OCI-LY3 (cell line): Measurements from ENCODE around the gene LCE3E.

Experiments used
- H2AFZ ChIP-seq: fragments of 200-600, 300-600 bp; shearing (Covaris generic); 2 replicates; pipeline ENCODE4 v1.6.0; 2014; ENCODE audit warnings: antibody characterized with exemption, low read depth, low read length
- H3K27ac ChIP-seq: fragments of 200-600, 300-600 bp; sonication (generic); 2 replicates; pipeline ENCODE4 v1.5.1; 2014; ENCODE audit warnings: mild to moderate bottlenecking, low read length, moderate library complexity, mixed read lengths
- H3K27me3 ChIP-seq: fragments of 200-600, 300-600 bp; sonication (generic); 2 replicates; pipeline ENCODE4 v1.6.1; 2014; ENCODE audit warnings: low read depth, low read length, mixed read lengths
- H3K36me3 ChIP-seq: fragments of 200-600, 300-600 bp; sonication (generic); replicated peaks from 2 replicates; pipeline ENCODE3; 2014; ENCODE audit warnings: low read depth, low read length, mixed read lengths
- H3K4me1 ChIP-seq: fragments of 300-600, 200-600 bp; sonication (generic); 2 replicates; pipeline ENCODE4 v1.6.1; 2014; ENCODE audit warnings: low read length, mixed read lengths
- H3K4me2 ChIP-seq: fragments of 200-600, 300-600 bp; sonication (generic); 2 replicates; pipeline ENCODE4 v1.6.1; 2014; ENCODE audit warnings: low read length, mixed read lengths
- H3K4me3 ChIP-seq: fragments of 300-600, 200-600 bp; sonication (generic); 2 replicates; pipeline ENCODE4 v1.5.1; 2014; ENCODE audit warnings: antibody characterized with exemption, mild to moderate bottlenecking, low read length, moderate library complexity
- H3K79me2 ChIP-seq: fragments of 300-600, 200-600 bp; shearing (Covaris generic); 2 replicates; pipeline ENCODE4 v1.6.1; 2014; ENCODE audit warnings: mild to moderate bottlenecking, low read length, mixed read lengths
- H3K9ac ChIP-seq: fragments of 300-600, 200-600 bp; shearing (Covaris generic); 2 replicates; pipeline ENCODE4 v1.6.0; 2014; ENCODE audit warnings: mild to moderate bottlenecking, low read length, moderate library complexity
- H3K9me3 ChIP-seq: fragments of 200-600, 300-600 bp; shearing (Covaris generic); 2 replicates; pipeline ENCODE4 v1.6.1; 2014; ENCODE audit warnings: low read length, mixed read lengths; ENCODE audit not compliant: insufficient read depth
- H4K20me1 ChIP-seq: fragments of 200-600, 300-600 bp; sonication (generic); 2 replicates; pipeline ENCODE4 v1.6.1; 2016; ENCODE audit warnings: low read length, mixed read lengths; ENCODE audit not compliant: insufficient read depth
- CTCF ChIP-seq: fragments of 200-600, 300-600 bp; sonication (generic); IDR thresholded peaks from 2 replicates; pipeline ENCODE4 v1.5.1; 2014; ENCODE audit warnings: antibody characterized with exemption, low read length, low read depth
- EZH2phosphoT487 ChIP-seq: fragments of 200-600 bp; shearing (Covaris generic); IDR thresholded peaks from 2 replicates; pipeline ENCODE4 v1.6.1; 2018; ENCODE audit warnings: antibody characterized with exemption, mixed run types, low read depth

LCE3E gene

GRCh38 chr1:152543820-152544219, 22.8 kb downstream of the LCE3E start:
- Histone ChIP-seq H4K20me1 (no peaks in the 10 kb centered on the region), H3K27ac (no peak overlapping the region), H2AFZ (no peak overlapping the region), H3K36me3 (no peaks in the 10 kb centered on the region), H3K4me3 (no peak overlapping the region), H3K4me2 (no peak overlapping the region), H3K27me3 (no peaks in the 10 kb centered on the region; the same call in 1 of the 2 replicates), H3K79me2 (no peaks in the 10 kb centered on the region), H3K9ac (no peak overlapping the region), H3K4me1 (no peaks in the 10 kb centered on the region), H3K9me3 (no peaks in the 10 kb centered on the region)
- TF ChIP-seq EZH2phosphoT487 (no peak), CTCF (peak; percentile 35; the same call in 1 of the 2 replicates)

- peaks cover 8% of the 10 kb centered on the region for H3K27me3 ChIP-seq
- H4K20me1 ChIP-seq: no peaks in the 10 kb centered on the region
- no peaks in the 10 kb centered on the region for H3K9me3 ChIP-seq
Observed at GRCh38 chr1:152539901-152540300, 26.7 kb downstream of the LCE3E start.

GRCh38 chr1:152537496-152537895, 29.1 kb downstream of the LCE3E start:
- H3K9ac ChIP-seq: no peak overlapping the region
- H3K4me2 ChIP-seq: no peak overlapping the region
- peaks cover 8% of the 10 kb centered on the region for H3K27me3 ChIP-seq
- H3K4me1 ChIP-seq: no peaks in the 10 kb centered on the region
- no peaks in the 10 kb centered on the region for H3K36me3 ChIP-seq
- no peaks in the 10 kb centered on the region for H3K9me3 ChIP-seq
- no peak overlapping the region for H2AFZ ChIP-seq
- H3K4me3 ChIP-seq: no peak overlapping the region
- TF ChIP-seq CTCF (no peak), EZH2phosphoT487 (no peak)
- no peaks in the 10 kb centered on the region for H4K20me1 ChIP-seq
- H3K79me2 ChIP-seq: no peaks in the 10 kb centered on the region
- H3K27ac ChIP-seq: no peak overlapping the region

More at GRCh38 chr1:152539901-152540300, 26.7 kb downstream of the LCE3E start:
- no peak for TF ChIP-seq CTCF
- no peak for TF ChIP-seq EZH2phosphoT487
- Histone ChIP-seq H3K27ac (no peak overlapping the region), H3K36me3 (no peaks in the 10 kb centered on the region), H2AFZ (no peak overlapping the region), H3K9ac (no peak overlapping the region), H3K4me2 (no peak overlapping the region), H3K4me1 (no peaks in the 10 kb centered on the region), H3K4me3 (no peak overlapping the region), H3K79me2 (no peaks in the 10 kb centered on the region)

- no peak overlapping the region for H3K9ac ChIP-seq
- no peaks in the 10 kb centered on the region for H4K20me1 ChIP-seq
- H3K79me2 ChIP-seq: no peaks in the 10 kb centered on the region
- H3K9me3 ChIP-seq: peaks cover 6% of the 10 kb centered on the region; the same call in 1 of the 2 replicates
- no peak overlapping the region for H2AFZ ChIP-seq
- no peaks in the 10 kb centered on the region for H3K36me3 ChIP-seq
- H3K4me1 ChIP-seq: no peaks in the 10 kb centered on the region
- H3K27me3 ChIP-seq: peaks cover 8% of the 10 kb centered on the region
- H3K4me3 ChIP-seq: no peak overlapping the region
- no peak overlapping the region for H3K27ac ChIP-seq
- TF ChIP-seq EZH2phosphoT487 (no peak), CTCF (no peak)
- no peak overlapping the region for H3K4me2 ChIP-seq
Observed at GRCh38 chr1:152535774-152536173, 30.8 kb downstream of the LCE3E start.
